HEK293T (cell line): ENCODE results near the gene EXOC1.

Experiments
- CTCF ChIA-PET: fragments of 350-600 bp; formaldehyde crosslinking; extraction: SDS; loops from one replicate; lab custom pipeline; 2021; ENCODE audit warnings: antibody characterized with exemption, inconsistent platforms; lab: Yijun Ruan, JAX
- POLR2A ChIA-PET: fragments of 350-600 bp; formaldehyde crosslinking; extraction: SDS; loops from one replicate; lab custom pipeline; 2020; ENCODE audit warnings: antibody characterized with exemption, inconsistent platforms; lab: Yijun Ruan, JAX
- DNase-seq: peaks from one replicate; pipeline ENCODE4 v3.0.0; 2012; ENCODE audit warnings: mixed read lengths; ENCODE audit errors: extremely low spot score
- BHLHE40 ChIP-seq: fragments of 450-650 bp; IDR thresholded peaks from 2 replicates; pipeline ENCODE4 v1.6.1; 2016; ENCODE audit warnings: mild to moderate bottlenecking, moderate library complexity, borderline replicate concordance
- CTBP1 ChIP-seq: fragments of 450-650 bp; IDR thresholded peaks from 2 replicates; pipeline ENCODE4 v1.6.1; 2016; ENCODE audit warnings: borderline replicate concordance
- ELF4 ChIP-seq: fragments of 450-650 bp; IDR thresholded peaks from 2 replicates; pipeline ENCODE4 v1.6.1; 2017; ENCODE audit warnings: antibody characterized with exemption
- FOXA1 ChIP-seq: fragments of 450-650 bp; IDR thresholded peaks from 2 replicates; pipeline ENCODE4 v1.6.1; 2016; ENCODE audit warnings: mild to moderate bottlenecking
- FOXK2 ChIP-seq: fragments of 450-650 bp; IDR thresholded peaks from 2 replicates; pipeline ENCODE4 v1.6.1; 2016; ENCODE audit warnings: mild to moderate bottlenecking
- FOXM1 ChIP-seq: fragments of 450-650 bp; IDR thresholded peaks from 2 replicates; pipeline ENCODE4 v1.6.1; 2017; ENCODE audit warnings: mild to moderate bottlenecking, borderline replicate concordance
- HDGF ChIP-seq: fragments of 450-650 bp; IDR thresholded peaks from 2 replicates; pipeline ENCODE4 v1.6.1; 2017; ENCODE audit warnings: antibody characterized with exemption, borderline replicate concordance
- L3MBTL2 ChIP-seq: fragments of 450-650 bp; conservative IDR thresholded peaks from 2 replicates; pipeline ENCODE4 v1.6.1; 2016; ENCODE audit warnings: mild to moderate bottlenecking
- LEF1 ChIP-seq: fragments of 450-650 bp; IDR thresholded peaks from 2 replicates; pipeline ENCODE4 v1.6.1; 2017; ENCODE audit warnings: mild to moderate bottlenecking, borderline replicate concordance
- NFRKB ChIP-seq: fragments of 450-650 bp; IDR thresholded peaks from 2 replicates; pipeline ENCODE4 v1.6.1; 2016; ENCODE audit warnings: mild to moderate bottlenecking, moderate library complexity
- SP1 ChIP-seq: fragments of 450-650 bp; IDR thresholded peaks from 2 replicates; pipeline ENCODE4 v1.6.1; 2017
- SUZ12 ChIP-seq: fragments of 450-650 bp; IDR thresholded peaks from 2 replicates; pipeline ENCODE4 v1.6.1; 2016; ENCODE audit warnings: mild to moderate bottlenecking
- TARDBP ChIP-seq: fragments of 450-650 bp; IDR thresholded peaks from 2 replicates; pipeline ENCODE4 v1.6.1; 2016
- ZNF384 ChIP-seq: fragments of 450-650 bp; IDR thresholded peaks from 2 replicates; pipeline ENCODE4 v1.6.1; 2016
- TF ChIP-seq, protein P1 (sequence below): fragments of 450-650 bp; IDR thresholded peaks from 2 replicates; pipeline ENCODE4 v1.6.1; 2016

Gene EXOC1

DNA sequence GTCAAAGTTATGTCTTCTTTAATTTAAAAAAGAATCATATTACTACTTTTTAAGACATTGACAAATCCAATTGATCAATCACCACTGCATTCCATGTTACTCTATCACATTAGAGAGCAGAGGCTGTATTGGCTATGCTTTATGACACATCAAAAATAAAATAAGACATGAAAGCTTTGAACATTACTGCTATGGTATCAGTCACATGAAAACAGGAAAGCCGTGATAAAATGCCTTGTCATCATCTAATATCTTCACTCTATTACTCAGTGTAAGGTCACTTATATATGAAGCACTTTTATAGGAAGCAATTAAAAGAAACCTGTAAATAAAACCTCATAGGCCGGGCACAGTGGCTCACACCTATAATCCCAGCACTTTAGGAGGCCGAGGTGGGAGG is 67.6 kb downstream of the EXOC1 start:
- TF ChIP-seq TARDBP (no peak), NFRKB (no peak)
- DNase-seq, result no peak
- ChIA-PET POLR2A (no interaction called here), CTCF (no interaction called here)

DNA sequence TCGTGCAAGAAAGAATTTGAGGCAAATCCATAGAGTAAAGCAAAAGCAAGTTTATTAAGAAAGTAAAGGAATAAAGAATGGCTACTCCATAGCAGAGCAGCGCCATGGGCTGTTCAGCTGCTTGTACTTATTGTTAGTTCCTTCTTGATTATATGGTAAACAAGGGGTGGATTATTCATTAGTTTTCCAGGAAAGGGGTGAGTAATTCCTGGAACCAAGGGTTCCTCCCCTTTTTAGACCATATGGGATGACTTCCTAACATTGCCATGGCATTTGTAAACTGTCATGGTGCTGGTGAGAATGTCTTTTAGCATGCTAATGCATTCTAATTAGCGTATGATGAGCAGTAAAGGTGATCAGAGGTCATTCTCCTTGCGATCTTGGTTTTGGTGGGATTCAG is 71.8 kb downstream of the EXOC1 start:
- ChIA-PET POLR2A (no interaction called here), CTCF (no interaction called here)
- TF ChIP-seq L3MBTL2 (no peak), ELF4 (no peak), HDGF (no peak), LEF1 (no peak), NFRKB (no peak), TARDBP (no peak), SUZ12 (no peak), SP1 (no peak), ZNF384 (no peak), FOXA1 (no peak), FOXK2 (no peak), BHLHE40 (no peak)
- TF ChIP-seq, protein P1, sequence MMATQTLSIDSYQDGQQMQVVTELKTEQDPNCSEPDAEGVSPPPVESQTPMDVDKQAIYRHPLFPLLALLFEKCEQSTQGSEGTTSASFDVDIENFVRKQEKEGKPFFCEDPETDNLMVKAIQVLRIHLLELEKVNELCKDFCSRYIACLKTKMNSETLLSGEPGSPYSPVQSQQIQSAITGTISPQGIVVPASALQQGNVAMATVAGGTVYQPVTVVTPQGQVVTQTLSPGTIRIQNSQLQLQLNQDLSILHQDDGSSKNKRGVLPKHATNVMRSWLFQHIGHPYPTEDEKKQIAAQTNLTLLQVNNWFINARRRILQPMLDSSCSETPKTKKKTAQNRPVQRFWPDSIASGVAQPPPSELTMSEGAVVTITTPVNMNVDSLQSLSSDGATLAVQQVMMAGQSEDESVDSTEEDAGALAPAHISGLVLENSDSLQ, result no peak
- DNase-seq, result no peak

DNA sequence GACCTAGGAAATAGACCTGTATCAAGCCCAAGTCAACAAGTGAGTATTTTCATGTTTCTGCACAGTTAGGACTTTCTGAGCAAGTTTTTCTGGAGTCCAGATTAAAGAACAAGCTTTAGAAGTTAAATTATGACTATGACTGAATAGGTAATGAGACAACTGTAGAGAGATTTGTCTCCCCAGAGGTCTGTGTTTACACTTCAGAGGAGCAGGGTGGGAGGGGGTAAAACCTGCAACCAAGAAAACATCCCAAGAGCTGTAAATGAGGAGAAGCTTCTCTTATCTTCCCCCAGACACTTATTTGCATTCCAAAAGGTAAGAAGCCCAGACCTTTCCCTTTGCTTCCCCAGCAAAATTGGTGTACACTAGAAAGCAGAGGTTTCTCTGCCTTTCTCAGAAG is 73.2 kb downstream of the EXOC1 start:
- ChIA-PET POLR2A (no interaction called here), CTCF (interaction anchor here (0.6 kb wide), 1 partner anchor 1165 kb away, joined by 6 read pairs; no protein-coding TSS in a partner anchor)
- no peak for DNase-seq
- TF ChIP-seq HDGF, result no peak
- TF ChIP-seq, protein P1, result no peak

DNA sequence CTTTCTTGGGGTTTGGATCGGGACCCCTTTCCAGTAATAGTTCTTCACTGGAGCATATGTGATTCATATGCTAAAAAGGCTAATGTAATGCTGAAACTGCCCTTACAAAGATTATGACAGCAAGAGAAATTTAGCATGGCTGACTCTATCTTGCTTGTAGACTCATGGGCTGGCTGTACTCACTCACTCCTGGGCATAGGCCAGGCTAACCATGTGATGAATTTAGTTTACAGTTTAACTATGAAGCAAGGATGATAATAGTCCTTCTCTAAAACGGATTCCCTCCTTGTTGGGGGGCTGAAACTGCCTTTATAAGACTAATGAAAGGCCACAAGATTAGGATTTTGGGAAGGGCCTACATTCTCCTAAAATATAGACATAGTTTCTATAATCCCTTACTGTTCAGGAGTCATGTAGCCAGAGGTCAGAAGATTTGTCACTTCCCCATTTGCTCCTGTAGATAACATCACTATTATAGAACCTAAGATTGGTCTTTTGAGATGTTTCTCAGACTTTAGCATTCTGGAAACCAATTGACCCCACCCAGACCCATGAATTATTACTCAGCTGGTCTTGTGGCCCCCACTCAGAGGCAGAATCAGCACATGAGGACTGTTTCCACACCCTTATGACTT is 74.5 kb downstream of the EXOC1 start:
- ChIA-PET POLR2A (no interaction called here), CTCF (no interaction called here)
- DNase-seq, result no peak
- TF ChIP-seq L3MBTL2, result no peak
- TF ChIP-seq CTBP1, result no peak
- TF ChIP-seq FOXK2, result no peak
- no peak for TF ChIP-seq FOXA1
- no peak for TF ChIP-seq HDGF
- TF ChIP-seq, protein P1, result no peak
- TF ChIP-seq TARDBP, result no peak
- TF ChIP-seq LEF1, result no peak
- TF ChIP-seq SUZ12, result no peak
- TF ChIP-seq FOXM1, result no peak

DNA sequence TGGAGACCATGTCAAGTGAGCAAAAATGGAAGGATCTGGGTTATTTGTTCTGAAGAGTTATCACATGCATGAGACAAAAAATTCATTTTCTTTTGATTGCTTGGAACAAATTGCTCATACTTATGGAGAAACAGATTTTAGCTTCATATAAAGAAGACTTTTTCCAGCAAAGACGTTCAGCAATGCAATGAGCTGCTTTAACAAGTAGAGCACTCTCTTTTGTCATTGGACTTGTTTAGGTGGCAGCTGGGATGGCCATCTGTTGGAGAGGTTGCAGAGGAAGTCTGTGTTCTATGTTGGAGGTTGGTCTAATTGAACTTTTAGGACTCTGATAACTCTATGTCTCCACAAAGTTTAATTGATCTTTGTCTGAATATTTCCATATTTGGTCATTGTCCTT is 75.4 kb downstream of the EXOC1 start:
- TF ChIP-seq TARDBP (no peak), SP1 (no peak), ELF4 (no peak), FOXA1 (no peak), ZNF384 (no peak), CTBP1 (no peak), SUZ12 (no peak)
- CTCF ChIA-PET, result no interaction called here
- POLR2A ChIA-PET, result no interaction called here
- DNase-seq, result no peak

DNA sequence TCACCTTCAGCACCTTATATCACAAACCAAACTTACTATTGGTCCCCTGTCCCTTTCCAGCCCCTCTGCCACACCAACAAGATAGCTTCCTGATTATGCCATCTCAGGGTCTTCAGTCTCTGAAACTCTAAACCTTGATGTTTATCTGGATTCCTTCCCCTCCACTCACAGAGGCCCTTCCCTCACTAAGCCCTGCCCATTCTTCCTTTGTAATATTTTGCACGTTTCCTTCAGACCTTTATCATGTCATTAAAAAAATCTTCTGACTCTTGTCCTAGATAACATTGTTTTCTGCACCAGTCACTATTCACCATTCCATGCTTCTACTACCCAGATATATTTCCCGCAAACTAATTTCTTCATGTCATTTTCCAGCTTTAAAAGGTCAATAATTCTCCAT is 77.6 kb downstream of the EXOC1 start:
- POLR2A ChIA-PET, result no interaction called here
- no peak for TF ChIP-seq LEF1
- CTCF ChIA-PET, result interaction anchor here (4.0 kb wide), 1 partner anchor 17 kb away, joined by 25 read pairs; the partner anchor contains the start of gene CEP135
- DNase-seq, result no peak

DNA sequence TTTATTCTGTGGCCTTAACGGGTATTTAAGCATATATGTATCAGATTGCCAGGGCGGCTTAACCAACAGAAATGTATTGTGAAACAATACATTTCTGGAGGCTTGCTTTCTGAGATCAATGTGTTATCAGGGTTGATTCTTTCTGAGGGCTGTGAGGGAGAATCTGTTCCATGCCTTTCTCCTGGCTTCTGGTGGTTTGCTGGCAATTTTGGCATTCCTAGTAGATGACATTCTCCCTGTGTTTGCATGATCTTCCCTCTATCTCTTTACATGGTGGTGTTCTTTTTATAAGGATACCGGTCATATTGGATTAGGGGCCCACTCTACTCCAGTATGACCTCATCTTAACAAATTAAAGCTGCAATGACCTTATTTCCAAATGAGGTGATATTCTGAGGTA is 78.4 kb downstream of the EXOC1 start:
- TF ChIP-seq L3MBTL2 (no peak), FOXA1 (no peak), LEF1 (no peak), NFRKB (no peak), SP1 (no peak), SUZ12 (no peak), ZNF384 (no peak), FOXK2 (no peak), CTBP1 (no peak), TARDBP (no peak), HDGF (no peak)
- TF ChIP-seq, protein P1, result no peak
- DNase-seq, result no peak
- ChIA-PET POLR2A (interaction anchor here (1.7 kb wide), 1 partner anchor 17 kb away, joined by 11 read pairs; the partner anchor contains the start of gene CEP135), CTCF (interaction anchor here (4.0 kb wide), 1 partner anchor 16 kb away, joined by 25 read pairs; the partner anchor contains the start of gene CEP135)
